Endothelial cell (in vitro differentiated cells): ENCODE results near the gene SMURF1. TPM values are rescaled to one million over a fixed set of nuclear protein-coding genes. Genes with fewer than 3 reads are reported as not detected.

Experiments
- DNase-seq: peaks from one replicate; pipeline ENCODE4 v3.0.0; 2021; ENCODE audit warnings: low spot score
- H3K27ac Mint-ChIP-seq: one replicate; pipeline ENCODE4 v1.8.0; 2021; ENCODE audit warnings: mixed read lengths, inconsistent platforms; ENCODE audit not compliant: unreplicated experiment
- H3K27me3 Mint-ChIP-seq: one replicate; pipeline ENCODE4 v1.8.0; 2021; ENCODE audit warnings: mild to moderate bottlenecking, moderate library complexity, mixed read lengths, inconsistent platforms; ENCODE audit not compliant: unreplicated experiment
- H3K36me3 Mint-ChIP-seq: one replicate; pipeline ENCODE4 v1.8.0; 2021; ENCODE audit warnings: mild to moderate bottlenecking, low read depth, mixed read lengths, inconsistent platforms; ENCODE audit not compliant: unreplicated experiment
- H3K4me1 Mint-ChIP-seq: one replicate; pipeline ENCODE4 v1.8.0; 2021; ENCODE audit warnings: mild to moderate bottlenecking, mixed read lengths, inconsistent platforms; ENCODE audit not compliant: unreplicated experiment
- H3K4me3 Mint-ChIP-seq: one replicate; pipeline ENCODE4 v1.8.0; 2021; ENCODE audit warnings: mild to moderate bottlenecking, mixed read lengths, inconsistent platforms; ENCODE audit not compliant: unreplicated experiment
- H3K9me3 Mint-ChIP-seq: one replicate; pipeline ENCODE4 v1.8.0; 2021; ENCODE audit warnings: mixed read lengths, inconsistent platforms; ENCODE audit not compliant: unreplicated experiment
- total RNA-seq: library from RNA; stranded (reverse); fragmentation: NEBNext Ultra II Directional; extraction: Animal tissue kit (Norgen Biotek cat#: 25700); gene quantifications from one replicate; pipeline ENCODE4 v1.2.1, GENCODE V29; 2021; ENCODE audit not compliant: unreplicated experiment
- TF ChIP-seq, protein P1 (sequence below): fragments of 200-600 bp; sonication (generic); IDR thresholded peaks from one replicate; pipeline ENCODE4 v1.5.0; 2021; ENCODE audit warnings: antibody characterized with exemption; ENCODE audit not compliant: unreplicated experiment

The SMURF1 gene
- total RNA-seq, 1 donor from 2014 or later = 32.5 TPM

- no peak for DNase-seq
- Mint-ChIP-seq H3K4me1 (no peaks in the 10 kb centered on the region), H3K9me3 (no peaks in the 10 kb centered on the region), H3K27ac (no peak overlapping the region), H3K27me3 (no peaks in the 10 kb centered on the region), H3K4me3 (no peak overlapping the region), H3K36me3 (no peaks in the 10 kb centered on the region)
- TF ChIP-seq, protein P1, sequence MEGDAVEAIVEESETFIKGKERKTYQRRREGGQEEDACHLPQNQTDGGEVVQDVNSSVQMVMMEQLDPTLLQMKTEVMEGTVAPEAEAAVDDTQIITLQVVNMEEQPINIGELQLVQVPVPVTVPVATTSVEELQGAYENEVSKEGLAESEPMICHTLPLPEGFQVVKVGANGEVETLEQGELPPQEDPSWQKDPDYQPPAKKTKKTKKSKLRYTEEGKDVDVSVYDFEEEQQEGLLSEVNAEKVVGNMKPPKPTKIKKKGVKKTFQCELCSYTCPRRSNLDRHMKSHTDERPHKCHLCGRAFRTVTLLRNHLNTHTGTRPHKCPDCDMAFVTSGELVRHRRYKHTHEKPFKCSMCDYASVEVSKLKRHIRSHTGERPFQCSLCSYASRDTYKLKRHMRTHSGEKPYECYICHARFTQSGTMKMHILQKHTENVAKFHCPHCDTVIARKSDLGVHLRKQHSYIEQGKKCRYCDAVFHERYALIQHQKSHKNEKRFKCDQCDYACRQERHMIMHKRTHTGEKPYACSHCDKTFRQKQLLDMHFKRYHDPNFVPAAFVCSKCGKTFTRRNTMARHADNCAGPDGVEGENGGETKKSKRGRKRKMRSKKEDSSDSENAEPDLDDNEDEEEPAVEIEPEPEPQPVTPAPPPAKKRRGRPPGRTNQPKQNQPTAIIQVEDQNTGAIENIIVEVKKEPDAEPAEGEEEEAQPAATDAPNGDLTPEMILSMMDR = no peak
Measured at GRCh38 chr7:99156649-99157048, 12.7 kb upstream of the SMURF1 start.

DNA sequence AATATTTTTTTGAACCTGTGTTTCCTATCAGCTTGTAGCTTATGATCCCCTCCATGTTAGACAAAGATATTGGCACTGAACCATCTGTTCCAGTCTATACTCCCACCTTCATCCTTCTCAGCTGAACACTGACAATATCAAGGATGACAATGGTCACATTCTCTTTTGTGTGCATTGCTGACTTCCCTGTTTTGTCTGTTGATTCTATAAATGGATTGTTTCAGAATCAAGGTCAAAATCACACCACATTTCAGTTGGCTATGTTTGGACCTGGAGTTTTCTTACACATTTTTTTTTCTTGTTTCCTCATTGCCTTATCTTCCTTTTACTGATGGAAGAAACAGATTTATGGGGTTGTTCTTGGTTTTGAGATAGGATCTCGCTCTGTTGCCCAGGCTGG, 11.3 kb upstream of the SMURF1 start:
- no peaks in the 10 kb centered on the region for H3K36me3 Mint-ChIP-seq
- no peaks in the 10 kb centered on the region for H3K4me1 Mint-ChIP-seq
- no peak overlapping the region for H3K27ac Mint-ChIP-seq
- no peak overlapping the region for H3K4me3 Mint-ChIP-seq
- no peaks in the 10 kb centered on the region for H3K9me3 Mint-ChIP-seq
- no peaks in the 10 kb centered on the region for H3K27me3 Mint-ChIP-seq
- TF ChIP-seq, protein P1 = no peak
- DNase-seq = no peak

GRCh38 chr7:99146979-99147378, 3.1 kb upstream of the SMURF1 start:
- no peak for DNase-seq
- no peaks in the 10 kb centered on the region for H3K9me3 Mint-ChIP-seq
- H3K27ac Mint-ChIP-seq = no peak overlapping the region
- no peak overlapping the region for H3K4me3 Mint-ChIP-seq
- H3K4me1 Mint-ChIP-seq = peaks cover 7% of the 10 kb centered on the region
- H3K27me3 Mint-ChIP-seq = peaks cover 7% of the 10 kb centered on the region
- TF ChIP-seq, protein P1 = no peak
- H3K36me3 Mint-ChIP-seq = peaks cover 4% of the 10 kb centered on the region

DNA sequence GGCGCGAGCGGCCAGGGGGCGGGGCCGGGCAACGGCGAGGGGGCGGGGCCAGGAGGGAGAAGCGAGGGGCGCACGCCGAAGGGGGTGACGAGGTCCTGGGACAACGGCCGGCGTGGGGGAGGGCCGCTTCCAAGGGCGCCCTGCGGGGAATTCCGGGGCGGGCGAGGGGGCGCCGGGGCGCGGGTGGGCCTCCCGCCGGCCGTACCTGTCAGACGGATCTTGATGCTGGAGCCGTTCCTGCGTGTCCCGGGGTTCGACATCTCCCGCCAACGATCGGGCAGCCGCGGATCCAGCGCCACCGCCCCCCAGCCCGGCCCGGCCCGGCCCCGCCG, 421 bp downstream of the SMURF1 start:
- no peak for DNase-seq
- peaks cover 22% of the 10 kb centered on the region for H3K4me1 Mint-ChIP-seq
- H3K27me3 Mint-ChIP-seq = peaks cover 11% of the 10 kb centered on the region
- no peak overlapping the region for H3K27ac Mint-ChIP-seq
- H3K36me3 Mint-ChIP-seq = peaks cover 7% of the 10 kb centered on the region
- peak overlapping the region; percentile 88 for H3K4me3 Mint-ChIP-seq
- TF ChIP-seq, protein P1 = no peak
- H3K9me3 Mint-ChIP-seq = no peaks in the 10 kb centered on the region

GRCh38 chr7:99142727-99143520, 984 bp downstream of the SMURF1 start:
- Mint-ChIP-seq H3K27ac (peak overlapping the region; percentile 30), H3K4me3 (peak overlapping the region; percentile 88), H3K36me3 (peaks cover 7% of the 10 kb centered on the region), H3K4me1 (peaks cover 23% of the 10 kb centered on the region), H3K9me3 (no peaks in the 10 kb centered on the region), H3K27me3 (peaks cover 11% of the 10 kb centered on the region)
- TF ChIP-seq, protein P1 = no peak
- DNase-seq = peak; percentile 92
